ENCODE results near the gene CSTPP1. TPM values are rescaled to one million over a fixed set of nuclear protein-coding genes. Genes with fewer than 3 reads are reported as not detected.

CSTPP1 gene
- polyA plus RNA-seq, 3 donors, result 57.7 to 64.3 (median 61.7) TPM

DNA sequence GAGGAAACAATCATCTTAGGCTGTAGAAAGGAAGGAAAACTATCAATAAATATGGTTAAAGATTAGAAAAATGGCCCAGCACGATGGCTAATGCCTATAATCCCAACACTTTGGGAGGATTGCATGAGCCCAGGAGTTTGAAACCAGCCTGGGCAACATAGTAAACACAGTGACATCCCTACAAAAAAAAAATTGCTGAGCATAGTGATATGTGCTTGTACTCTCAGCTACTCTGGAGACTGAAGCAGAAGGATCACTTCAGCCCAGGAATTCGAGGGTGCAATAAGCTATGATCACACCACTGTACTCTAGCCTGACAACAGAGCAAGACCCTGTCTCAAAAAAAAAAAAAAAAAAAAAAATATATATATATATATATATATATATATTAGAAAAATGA lies 185.2 kb downstream of the CSTPP1 start:
- DNase-seq, result no peak

DNA sequence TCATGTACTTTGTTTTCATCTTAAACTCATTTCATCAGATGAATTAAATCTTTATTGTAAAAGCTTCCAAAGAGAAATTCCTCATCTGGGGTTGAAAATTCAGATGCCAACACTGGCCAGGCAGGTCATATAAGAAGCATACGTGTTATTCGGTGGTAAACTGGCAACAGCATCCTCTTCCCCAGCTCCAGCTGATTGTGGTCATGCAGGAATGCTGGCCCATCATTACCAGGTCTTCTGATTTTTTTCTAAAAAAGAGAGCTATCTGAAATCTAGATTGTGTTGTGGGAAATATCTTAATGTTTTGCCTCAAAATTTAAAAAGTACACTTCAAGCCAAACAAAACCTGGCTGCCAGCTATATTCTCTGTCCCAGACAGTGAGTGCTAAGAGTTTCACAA lies 186.5 kb downstream of the CSTPP1 start:
- no peak for DNase-seq

- DNase-seq, result no peak
Measured at GRCh38 chr11:47124675-47125074, 188.1 kb downstream of the CSTPP1 start.

DNA sequence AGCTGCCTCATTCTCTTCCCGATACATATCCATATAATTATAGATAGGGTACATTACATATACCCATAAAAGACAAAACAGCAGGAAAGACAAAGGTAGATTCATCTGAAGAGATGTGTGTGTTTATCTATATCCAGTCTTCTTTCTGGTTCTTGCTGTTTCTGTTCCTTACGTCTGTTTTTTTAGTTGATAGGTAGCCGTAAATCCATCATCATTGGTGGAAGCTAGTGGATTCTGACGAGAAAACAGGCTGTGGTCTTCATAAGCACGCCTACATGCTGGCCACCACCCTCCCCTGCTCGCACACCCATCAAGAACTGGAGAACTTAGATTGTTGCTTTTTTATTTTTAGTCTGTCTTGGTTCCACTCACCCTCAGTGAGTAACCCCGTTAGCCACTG lies 188.5 kb downstream of the CSTPP1 start:
- no peak for DNase-seq

- no peak for DNase-seq
Measured at GRCh38 chr11:47127213-47127612, 190.7 kb downstream of the CSTPP1 start.

GRCh38 chr11:47130543-47130942 lies 194.0 kb downstream of the CSTPP1 start:
- no peak for DNase-seq

DNA sequence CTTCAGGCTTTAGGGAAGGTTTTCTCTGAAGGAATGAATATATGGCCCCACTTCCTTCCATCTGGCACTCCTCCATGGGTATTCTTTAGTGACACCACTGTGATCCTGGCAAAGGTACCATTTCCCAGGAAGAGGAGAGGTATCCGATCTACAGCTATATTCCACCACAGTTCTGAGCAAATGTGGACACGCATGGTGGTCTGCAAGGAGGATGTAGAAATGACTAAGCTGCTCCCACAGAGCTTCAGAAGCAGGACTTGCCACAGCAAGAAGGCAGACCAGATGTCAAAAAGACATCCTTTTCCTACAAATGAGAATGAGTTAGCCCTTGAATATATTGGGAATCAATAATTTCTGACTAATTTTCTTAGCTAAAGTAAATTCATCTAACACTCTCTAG lies 194.6 kb downstream of the CSTPP1 start:
- no peak for DNase-seq

DNA sequence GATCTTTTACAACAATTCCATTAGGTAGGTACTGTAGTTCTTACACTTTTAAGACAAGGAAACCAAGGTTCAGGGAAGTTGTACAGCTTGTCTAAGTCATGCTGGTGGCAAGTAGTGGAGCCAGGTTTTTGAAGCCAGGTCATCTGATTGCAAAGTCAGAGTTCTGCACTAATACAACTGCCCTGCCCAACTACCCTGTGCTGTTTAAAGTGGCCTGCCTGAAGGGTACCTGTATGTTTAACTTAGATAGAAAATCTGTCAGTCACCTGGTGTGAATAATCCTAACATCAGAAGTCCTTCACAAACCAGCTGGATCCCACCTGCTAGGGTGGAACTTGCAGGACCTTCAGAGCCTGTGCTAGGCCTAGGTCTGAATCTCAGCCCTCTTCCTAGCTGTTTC lies 195.9 kb downstream of the CSTPP1 start:
- DNase-seq, result no peak

- DNase-seq, result no peak
Measured at GRCh38 chr11:47132981-47133380, 196.4 kb downstream of the CSTPP1 start.

DNA sequence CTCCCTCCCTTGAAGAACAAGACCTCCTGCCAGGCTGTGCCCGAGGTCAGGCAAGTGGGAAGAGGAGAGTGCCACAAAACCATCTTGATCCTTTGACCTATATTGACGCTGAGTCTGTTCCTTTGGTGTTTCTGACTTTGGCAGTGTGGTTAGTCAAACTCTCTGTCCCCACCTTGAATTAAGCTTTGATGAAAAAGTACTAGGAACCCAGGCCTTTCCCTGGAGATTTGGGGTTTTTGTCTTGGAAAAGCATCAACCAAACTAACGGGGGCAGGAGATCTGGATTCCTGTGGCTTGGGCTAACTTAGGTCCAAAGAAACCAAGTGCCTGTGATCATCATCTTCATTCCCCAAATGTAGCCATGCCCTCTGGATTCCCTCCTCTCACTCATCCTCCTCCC lies 199.8 kb downstream of the CSTPP1 start:
- DNase-seq, result no peak

DNA sequence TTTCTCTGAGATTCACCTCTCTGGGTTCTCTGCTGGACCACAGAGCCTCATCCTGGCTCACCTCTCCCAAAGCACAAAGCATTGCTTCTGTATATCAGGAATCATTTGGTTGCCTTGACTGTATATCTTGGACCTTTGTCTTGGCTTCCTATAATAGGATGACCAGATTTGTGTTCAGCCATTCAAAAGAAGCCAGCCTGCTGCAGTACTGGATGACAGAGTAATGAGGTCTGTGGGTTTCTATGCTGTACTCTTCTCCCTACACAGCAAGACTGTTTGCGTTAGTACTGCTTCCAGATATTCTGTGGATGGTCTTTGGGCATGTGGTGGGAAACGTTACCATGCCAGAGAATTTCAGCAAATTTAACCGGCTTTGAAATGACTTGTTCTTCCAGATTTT lies 200.4 kb downstream of the CSTPP1 start:
- no peak for DNase-seq

DNA sequence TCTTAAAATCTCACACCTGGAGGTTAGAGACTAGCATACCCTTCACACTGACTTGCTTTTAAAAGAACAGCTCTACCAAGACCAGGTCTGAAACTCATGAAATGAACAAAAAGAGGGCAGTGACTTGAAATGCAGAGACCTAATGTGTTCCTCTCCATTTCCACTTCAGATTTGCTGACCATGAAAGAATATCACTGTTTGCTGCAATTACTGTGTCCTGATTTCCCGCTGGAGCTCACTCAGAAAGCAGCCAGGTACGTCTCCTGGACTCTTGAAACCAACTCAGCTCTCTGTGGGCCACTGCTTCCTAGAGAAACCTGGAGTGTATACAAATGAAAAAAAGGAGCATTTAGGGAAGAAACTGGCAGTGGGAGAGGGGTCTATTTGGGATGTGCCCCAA lies 200.9 kb downstream of the CSTPP1 start:
- DNase-seq, result no peak

DNA sequence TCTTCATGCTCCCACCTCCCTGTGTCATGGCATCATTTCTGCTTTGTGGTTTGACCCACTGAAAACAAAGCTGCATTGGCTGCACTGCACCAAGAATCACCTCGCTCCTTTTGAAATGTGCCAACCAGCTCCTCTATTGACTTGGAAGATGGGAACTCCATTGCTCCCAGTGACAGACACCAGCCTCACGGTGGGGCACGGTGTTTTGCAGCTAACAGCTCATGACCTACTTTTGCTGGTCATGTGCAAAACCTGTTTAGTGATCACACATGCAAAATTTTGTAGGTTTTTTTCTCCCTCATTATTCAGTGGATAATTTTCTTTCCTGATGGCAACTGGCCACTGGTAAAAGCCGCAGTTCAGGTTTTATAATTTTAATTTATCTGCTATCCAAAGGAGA lies 203.3 kb downstream of the CSTPP1 start:
- DNase-seq, result no peak

GRCh38 chr11:47143322-47143721 lies 206.8 kb downstream of the CSTPP1 start:
- no peak for DNase-seq

DNA sequence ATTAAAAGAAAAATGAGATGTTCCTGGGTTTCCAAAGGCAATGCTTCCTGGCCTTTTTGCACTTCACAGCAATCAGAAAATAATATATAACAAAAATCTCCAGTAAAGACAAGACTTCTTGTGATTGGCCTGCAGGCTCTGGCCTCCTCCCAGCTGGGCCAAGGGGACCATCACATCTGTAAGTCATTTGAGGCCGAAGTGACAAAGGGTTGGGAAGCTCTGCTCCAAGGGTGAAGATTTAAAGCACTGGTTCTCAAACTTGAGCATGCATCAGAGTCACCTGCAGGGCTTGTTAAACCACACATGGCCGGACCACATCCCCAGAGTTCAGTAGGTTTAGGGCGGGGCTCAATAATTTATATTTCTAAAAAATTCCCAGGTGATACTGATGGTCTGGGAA lies 208.0 kb downstream of the CSTPP1 start:
- no peak for DNase-seq

- DNase-seq, result no peak
Measured at GRCh38 chr11:47147250-47147649, 210.7 kb downstream of the CSTPP1 start.

GRCh38 chr11:47147681-47148080 lies 211.1 kb downstream of the CSTPP1 start:
- no peak for DNase-seq

DNA sequence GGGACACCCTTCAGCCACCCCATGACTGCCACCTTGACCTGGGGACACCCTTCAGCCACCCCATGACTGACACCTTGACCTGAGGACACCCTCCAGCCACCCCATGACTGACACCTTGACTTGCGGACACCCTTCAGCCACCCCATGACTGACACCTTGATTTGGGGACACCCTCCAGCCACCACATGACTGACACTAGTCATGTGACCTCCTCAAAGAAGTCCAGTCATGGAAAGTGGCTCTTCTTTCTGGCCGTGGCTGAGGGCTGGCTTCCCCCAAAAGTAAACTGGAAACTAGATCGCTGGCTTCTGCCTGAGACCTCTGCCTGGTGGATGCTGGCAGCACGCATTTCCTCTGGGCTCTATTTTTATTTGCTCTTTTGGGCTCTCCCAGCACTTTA lies 211.7 kb downstream of the CSTPP1 start:
- no peak for DNase-seq

- no peak for DNase-seq
Measured at GRCh38 chr11:47148903-47149531, 212.5 kb downstream of the CSTPP1 start.

DNA sequence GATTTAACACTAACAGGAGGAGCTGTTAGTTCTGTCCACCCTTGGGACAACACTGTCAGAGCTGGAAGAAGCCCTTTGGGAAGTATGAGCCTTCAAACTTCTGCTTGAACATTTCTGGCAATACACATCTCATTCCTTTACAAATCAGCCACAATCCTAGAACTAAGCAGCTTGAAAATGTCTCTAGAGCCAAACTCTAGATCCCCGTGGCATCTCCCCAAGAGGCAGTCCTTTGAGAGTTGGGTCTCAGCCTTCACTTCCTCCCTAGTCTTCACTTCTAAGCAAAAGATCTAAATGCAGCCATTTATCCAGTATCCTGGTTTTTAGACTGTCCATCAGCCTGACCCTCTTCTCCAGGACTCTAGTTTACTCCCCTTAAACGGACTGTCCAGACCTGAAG lies 213.2 kb downstream of the CSTPP1 start:
- DNase-seq, result no peak

DNA sequence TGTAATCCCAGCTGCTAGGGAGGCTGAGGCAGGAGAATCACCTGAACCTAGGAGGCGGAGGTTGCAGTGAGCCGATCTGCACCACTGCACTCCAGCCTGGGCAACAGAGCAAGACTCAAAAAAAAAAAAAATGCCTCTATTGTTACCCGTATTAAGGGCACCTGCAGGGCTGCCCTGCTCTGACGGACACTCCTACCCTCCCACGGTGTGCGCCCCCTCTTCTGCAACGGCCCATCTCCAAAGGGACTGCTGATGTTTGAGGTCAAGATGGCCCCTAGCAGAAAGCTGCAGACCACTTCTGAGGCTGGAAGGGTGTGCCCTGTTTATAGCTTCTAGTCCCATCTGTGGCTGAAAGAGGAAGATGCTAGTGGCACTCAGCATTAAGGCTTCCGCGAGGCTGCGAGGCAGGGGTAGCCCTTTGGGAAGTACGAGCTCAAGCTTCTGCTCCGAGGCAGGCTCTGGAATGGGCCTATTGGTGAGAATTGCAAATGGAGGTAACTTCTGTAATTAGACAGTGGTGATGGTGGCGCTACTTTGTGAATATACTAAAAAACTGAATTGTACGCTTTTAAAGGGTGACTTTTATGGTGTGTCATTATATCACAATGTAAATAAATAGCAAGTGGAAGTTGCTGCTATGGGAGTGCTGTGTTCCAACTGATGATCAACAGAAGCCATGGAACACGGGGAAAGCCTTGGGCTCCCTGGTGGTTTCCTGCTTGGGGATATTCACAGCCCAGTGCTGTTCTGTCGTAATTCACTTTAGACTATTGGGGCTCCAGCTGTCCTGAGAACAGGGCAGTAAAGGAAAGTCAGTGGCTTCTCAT lies 215.8 kb downstream of the CSTPP1 start:
- DNase-seq, result no peak

DNA sequence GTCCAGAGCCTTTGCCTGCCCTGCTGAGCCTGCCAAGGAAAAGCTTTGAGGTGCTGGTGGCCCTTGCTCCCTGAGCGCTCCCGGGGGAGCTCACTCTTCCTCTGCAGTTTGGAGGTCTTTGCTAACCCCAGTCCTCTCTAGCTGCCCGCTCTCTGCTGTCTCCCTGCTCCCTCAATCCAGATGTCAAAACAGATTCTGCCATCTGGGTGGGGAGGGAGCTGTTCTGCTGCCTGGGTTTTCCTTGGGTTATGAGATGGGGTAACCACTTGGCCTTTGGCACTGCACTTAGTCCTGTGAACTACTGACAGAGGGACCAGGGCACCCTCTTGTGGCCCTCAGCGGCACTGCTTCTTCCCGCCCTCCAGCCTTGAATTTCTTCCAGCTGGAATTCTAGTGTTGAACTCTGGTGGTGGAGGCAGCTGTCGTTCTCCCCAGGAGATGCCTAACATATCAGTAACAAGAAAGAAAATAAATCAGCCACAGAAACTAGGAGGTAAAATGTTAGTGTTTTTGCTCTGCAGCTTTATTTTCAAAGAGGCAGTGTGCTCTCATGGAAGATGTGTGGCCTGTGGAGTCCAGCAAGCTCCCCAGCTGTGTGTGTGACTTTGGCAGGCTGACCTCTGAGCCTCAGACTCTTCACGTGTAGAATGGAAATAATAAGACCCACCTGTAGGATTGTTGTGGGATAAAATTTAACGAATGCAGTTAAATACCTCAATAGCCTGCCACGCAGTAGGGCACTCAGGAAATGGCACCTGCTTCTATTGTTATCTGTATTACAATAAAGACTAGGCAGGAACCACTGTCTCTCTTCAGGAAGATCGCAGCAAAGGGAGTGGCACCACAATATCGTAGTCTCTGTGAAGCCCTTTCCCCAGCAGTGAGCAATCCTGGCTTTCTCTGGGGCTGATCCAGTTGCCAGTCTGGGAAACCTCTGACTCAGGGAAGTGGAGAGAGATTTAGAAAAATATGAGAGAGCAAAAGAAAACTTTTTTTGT lies 216.7 kb downstream of the CSTPP1 start:
- peak; percentile 68 for DNase-seq
